ENCODE measurements around the gene EGFLAM. TPM values are rescaled to one million over a fixed set of nuclear protein-coding genes. Genes with fewer than 3 reads are reported as not detected.

The EGFLAM gene
- total RNA-seq, 1 experiment from 2014 or later = not detected

GRCh38 chr5:38259809-38260160, 1.4 kb downstream of the EGFLAM start:
- no peak for DNase-seq (ENCODE audit: low spot score)
- in situ Hi-C loops (cut with HindIII; ENCODE audit: low sequenced_read_pairs) = no loop called here

- in situ Hi-C loops (cut with HindIII; ENCODE audit: low sequenced_read_pairs) = no loop called here
- no peak for DNase-seq (ENCODE audit: low spot score)
Measured at GRCh38 chr5:38263983-38264382, 5.6 kb downstream of the EGFLAM start.

DNA sequence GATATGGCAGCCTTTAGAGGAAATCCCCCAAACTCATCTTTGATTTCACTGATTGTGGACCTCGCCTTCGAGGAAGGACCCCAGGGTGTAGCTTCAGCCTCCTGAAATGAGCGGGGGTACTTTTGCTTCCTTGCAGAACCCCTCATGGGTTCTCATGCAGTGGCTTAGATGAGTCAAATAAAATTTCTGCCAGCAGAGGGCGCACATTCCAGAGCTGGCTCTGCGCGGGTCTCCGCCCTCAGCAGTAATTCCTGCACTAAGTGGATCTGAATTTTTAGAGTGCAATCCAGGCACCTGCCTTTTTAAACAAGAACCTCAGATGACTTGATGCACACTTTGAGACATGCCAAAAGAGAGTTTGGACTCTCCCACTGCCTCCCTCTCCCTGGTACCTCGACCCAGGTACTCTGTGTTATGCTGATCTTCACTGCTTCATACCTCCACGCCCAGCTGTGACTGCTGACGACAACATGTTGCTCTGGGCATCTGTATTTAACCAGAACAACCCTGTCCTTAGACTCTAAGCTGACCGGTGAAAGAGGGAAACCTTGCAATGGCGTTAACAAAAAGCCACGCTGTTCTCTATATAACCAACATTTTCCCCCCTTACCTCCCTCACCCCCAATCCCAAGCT, 7.3 kb downstream of the EGFLAM start:
- peak; percentile 47 for DNase-seq (ENCODE audit: low spot score)
- in situ Hi-C loops (cut with HindIII; ENCODE audit: low sequenced_read_pairs) = no loop called here

DNA sequence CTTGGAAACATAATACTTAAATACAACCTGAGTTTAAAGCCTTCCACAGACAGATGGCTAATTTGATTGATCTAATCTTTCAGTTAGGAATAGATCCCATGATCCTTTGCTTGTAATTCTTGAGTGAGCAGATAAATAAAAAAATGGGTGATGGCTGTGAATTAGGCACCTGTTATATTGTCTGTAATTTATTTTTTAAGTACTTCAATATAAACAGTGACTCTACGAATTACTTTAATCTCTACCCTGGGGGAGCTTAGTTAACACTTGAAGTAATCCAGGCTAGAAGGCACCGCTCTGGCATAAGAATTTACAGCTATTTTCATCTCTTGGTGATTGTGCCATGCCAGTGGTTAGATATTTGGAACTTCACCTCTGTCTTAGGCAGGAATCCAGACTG, 9.0 kb downstream of the EGFLAM start:
- in situ Hi-C loops (cut with HindIII; ENCODE audit: low sequenced_read_pairs) = no loop called here

DNA sequence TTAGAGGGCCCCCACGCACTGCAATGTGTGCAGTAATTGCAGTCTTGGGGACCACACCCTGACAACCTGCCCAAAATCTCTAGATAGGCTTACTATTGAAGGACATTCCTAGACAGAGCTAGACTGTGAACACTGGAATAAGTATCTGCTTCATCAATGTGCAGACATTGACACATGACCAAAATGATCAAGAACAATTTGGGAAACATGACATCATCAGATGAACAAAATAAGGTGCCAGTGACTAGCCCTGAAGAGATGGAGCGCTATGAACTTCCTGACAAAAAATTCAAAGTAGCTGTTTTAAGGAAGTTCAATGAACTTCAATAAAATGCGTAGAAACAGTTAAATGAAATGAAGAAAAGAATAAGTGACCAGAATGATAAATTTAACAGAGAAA, 15.3 kb downstream of the EGFLAM start:
- in situ Hi-C loops (cut with HindIII; ENCODE audit: low sequenced_read_pairs) = no loop called here

More for the DNA sequence above, 9.0 kb downstream of the EGFLAM start:
- no peak for DNase-seq (ENCODE audit: low spot score)

GRCh38 chr5:38274370-38274769, 16.0 kb downstream of the EGFLAM start:
- in situ Hi-C loops (cut with HindIII; ENCODE audit: low sequenced_read_pairs) = no loop called here
- DNase-seq (ENCODE audit: low spot score) = no peak

More for the DNA sequence above, 15.3 kb downstream of the EGFLAM start:
- DNase-seq (ENCODE audit: low spot score) = no peak

GRCh38 chr5:38284384-38284783, 26.0 kb downstream of the EGFLAM start:
- in situ Hi-C loops (cut with HindIII; ENCODE audit: low sequenced_read_pairs) = no loop called here
- DNase-seq (ENCODE audit: low spot score) = no peak

DNA sequence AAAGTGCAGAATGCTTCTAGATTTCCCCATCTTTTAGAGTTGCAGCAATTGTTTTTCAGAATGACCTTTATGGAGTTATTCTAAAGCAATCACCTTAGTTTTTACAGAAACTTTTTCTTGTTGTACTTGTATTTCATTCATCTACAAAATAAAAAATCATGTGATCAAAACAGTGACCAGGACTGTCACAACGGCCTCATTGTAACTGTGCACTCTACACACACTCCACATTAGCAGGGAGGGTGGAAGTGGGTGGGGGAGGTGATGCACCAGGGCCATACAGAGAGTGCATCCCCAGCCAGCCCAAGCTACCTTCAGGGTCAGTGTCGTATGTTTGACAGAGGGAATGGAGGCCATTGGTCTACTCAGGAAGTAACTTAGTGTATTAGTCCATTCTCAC, 26.9 kb downstream of the EGFLAM start:
- in situ Hi-C loops (cut with HindIII; ENCODE audit: low sequenced_read_pairs) = no loop called here
- no peak for DNase-seq (ENCODE audit: low spot score)

- in situ Hi-C loops (cut with HindIII; ENCODE audit: low sequenced_read_pairs) = no loop called here
- no peak for DNase-seq (ENCODE audit: low spot score)
Measured at GRCh38 chr5:38286002-38286401, 27.6 kb downstream of the EGFLAM start.

- in situ Hi-C loops (cut with HindIII; ENCODE audit: low sequenced_read_pairs) = no loop called here
- DNase-seq (ENCODE audit: low spot score) = no peak
Measured at GRCh38 chr5:38287124-38287523, 28.8 kb downstream of the EGFLAM start.

DNA sequence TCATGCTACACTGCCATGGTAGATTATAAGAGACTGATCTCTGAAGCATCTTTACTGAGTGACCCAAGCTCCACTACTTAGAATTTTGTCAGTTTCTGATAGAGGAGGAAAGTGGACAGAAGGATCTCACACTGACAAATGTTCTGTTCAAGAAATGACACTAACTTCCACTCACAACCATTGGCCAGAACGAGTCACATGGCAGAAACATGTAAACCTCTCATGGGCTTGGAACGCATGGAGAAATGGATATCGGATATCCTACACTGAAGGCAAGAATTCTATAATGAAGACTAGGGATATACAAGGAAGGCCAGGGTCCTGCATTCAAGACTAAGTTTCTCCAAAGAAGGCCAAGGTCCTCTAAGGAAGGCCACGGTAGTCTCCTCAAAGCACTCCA, 31.1 kb downstream of the EGFLAM start:
- in situ Hi-C loops (cut with HindIII; ENCODE audit: low sequenced_read_pairs) = no loop called here
- DNase-seq (ENCODE audit: low spot score) = no peak

- in situ Hi-C loops (cut with HindIII; ENCODE audit: low sequenced_read_pairs) = no loop called here
Measured at GRCh38 chr5:38290028-38290653, 31.8 kb downstream of the EGFLAM start.

GRCh38 chr5:38291355-38291754, 33.0 kb downstream of the EGFLAM start:
- in situ Hi-C loops (cut with HindIII; ENCODE audit: low sequenced_read_pairs) = no loop called here
- DNase-seq (ENCODE audit: low spot score) = no peak

More at GRCh38 chr5:38290028-38290653, 31.8 kb downstream of the EGFLAM start:
- DNase-seq (ENCODE audit: low spot score) = no peak

- in situ Hi-C loops (cut with HindIII; ENCODE audit: low sequenced_read_pairs) = no loop called here
Measured at GRCh38 chr5:38292228-38292627, 33.9 kb downstream of the EGFLAM start.

DNA sequence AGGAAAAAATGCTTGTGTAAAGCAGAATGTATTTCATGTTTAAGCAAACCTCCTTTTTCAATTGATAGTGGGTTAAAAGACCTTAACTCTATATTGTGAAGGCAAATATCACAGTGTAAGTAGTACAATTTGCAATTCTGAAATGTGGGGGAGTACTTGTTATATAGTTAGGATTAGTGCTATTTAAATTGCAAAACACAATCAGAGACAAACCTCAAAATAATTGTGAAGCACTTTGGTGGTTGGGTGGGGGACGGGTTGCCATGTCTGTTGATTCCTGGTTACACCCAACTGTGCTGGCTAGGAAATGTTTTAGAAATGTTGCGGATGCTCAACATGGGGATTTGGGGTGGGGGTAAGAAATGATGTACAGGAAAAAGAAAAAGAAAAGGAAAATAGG, 37.4 kb downstream of the EGFLAM start:
- in situ Hi-C loops (cut with HindIII; ENCODE audit: low sequenced_read_pairs) = no loop called here

More at GRCh38 chr5:38292228-38292627, 33.9 kb downstream of the EGFLAM start:
- DNase-seq (ENCODE audit: low spot score) = no peak

GRCh38 chr5:38297830-38298608, 39.7 kb downstream of the EGFLAM start:
- no peak for DNase-seq (ENCODE audit: low spot score)
- in situ Hi-C loops (cut with HindIII; ENCODE audit: low sequenced_read_pairs) = no loop called here

More for the DNA sequence above, 37.4 kb downstream of the EGFLAM start:
- no peak for DNase-seq (ENCODE audit: low spot score)

DNA sequence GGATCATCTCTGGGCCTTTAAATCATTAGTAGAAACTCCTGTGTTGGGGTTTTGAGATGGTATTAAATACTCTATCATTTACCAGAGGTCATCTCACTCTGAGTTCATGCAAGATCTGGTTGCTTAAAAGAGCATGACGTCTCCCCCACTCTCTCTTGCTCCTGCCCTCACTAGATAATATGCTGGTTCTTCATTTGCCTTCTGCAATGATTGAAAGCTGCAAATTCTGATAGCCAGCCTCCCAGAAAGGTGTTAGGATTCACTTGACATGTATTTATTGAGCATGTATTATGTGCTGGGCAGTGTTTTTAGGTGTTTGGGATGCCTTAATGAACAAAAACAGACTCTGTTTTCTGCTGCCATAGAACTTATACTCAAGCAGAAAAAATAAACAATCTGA, 41.2 kb downstream of the EGFLAM start:
- no peak for DNase-seq (ENCODE audit: low spot score)
- in situ Hi-C loops (cut with HindIII; ENCODE audit: low sequenced_read_pairs) = no loop called here

DNA sequence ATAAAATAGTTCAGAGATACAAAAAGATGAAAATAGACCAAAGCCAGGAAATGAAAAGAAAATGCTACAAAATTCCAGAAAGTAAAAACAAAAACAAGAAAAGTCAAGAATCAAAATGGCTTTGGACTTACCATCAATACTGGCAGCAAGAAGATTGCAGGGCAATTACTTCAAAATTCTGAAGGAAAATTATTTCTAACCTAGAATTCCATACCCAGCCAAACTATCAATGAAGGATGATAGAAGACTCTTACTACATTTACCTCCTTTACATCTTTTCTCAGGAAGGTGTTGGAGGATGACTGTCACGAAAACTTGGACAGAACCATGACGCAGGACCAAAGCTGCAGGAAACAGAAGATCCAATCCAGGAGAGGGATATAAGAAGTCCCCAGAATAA, 46.8 kb downstream of the EGFLAM start:
- no peak for DNase-seq (ENCODE audit: low spot score)
- in situ Hi-C loops (cut with HindIII; ENCODE audit: low sequenced_read_pairs) = no loop called here

- in situ Hi-C loops (cut with HindIII; ENCODE audit: low sequenced_read_pairs) = no loop called here
- no peak for DNase-seq (ENCODE audit: low spot score)
Measured at GRCh38 chr5:38307845-38308244, 49.5 kb downstream of the EGFLAM start.

GRCh38 chr5:38316544-38317224, 58.3 kb downstream of the EGFLAM start:
- in situ Hi-C loops (cut with HindIII; ENCODE audit: low sequenced_read_pairs) = no loop called here
- DNase-seq (ENCODE audit: low spot score) = peak; percentile 9

All from G401 (cell line).